ENCODE measurements around the gene COL7A1. TPM values are rescaled to one million over a fixed set of nuclear protein-coding genes. Genes with fewer than 3 reads are reported as not detected.
A peak's percentile ranks its signal among the peaks of the same experiment; 100 is the strongest.

Gene COL7A1
- total RNA-seq, 1 experiment from 2014 or later, result 107 TPM

- no peak for DNase-seq (ENCODE audit: low read depth)
Measured at GRCh38 chr3:48591886-48592518, 3.1 kb downstream of the COL7A1 start.

DNA sequence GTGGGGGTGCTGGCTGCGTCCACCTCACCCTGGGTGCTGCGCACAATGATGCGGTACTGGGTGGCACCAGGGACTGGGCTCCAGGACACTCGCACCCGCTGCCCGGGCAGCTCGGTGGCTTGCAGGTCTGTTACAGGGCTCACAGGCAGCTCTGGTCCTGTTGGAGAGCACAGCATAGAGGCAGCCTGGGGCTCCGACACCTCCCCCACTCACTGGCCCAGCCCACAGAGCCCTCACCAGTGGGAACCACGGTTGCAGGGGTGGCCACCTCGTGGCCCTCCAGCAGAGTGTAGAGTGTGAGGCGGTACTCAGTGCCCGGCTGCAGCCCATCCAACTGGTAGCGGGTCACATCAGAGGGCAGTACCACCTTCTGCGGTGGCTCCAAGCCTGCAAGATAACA lies 3.7 kb downstream of the COL7A1 start:
- DNase-seq (ENCODE audit: low read depth), result no peak

- DNase-seq (ENCODE audit: low read depth), result no peak
Measured at GRCh38 chr3:48588230-48588629, 6.9 kb downstream of the COL7A1 start.

- no peak for DNase-seq (ENCODE audit: low read depth)
Measured at GRCh38 chr3:48587686-48588085, 7.4 kb downstream of the COL7A1 start.

DNA sequence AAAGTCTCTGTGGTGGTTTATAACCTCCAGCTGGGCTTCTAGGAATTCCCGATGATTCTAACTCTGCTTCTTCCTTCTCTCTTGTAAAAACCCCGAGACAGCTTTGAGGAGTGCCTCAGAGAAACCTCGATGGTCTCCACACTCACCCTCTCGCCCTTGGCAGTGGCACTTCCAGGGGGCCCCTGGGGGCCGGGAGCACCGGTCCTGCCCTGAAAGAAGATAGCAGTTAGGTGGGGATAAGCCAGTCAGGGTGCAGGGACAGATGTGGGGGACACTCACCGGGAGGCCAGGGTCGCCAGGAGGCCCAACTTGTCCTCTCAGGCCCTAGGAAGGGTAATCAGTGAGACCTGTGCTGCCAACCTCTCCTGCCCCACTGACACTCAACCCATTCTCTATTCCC lies 9.7 kb downstream of the COL7A1 start:
- DNase-seq (ENCODE audit: low read depth), result no peak

DNA sequence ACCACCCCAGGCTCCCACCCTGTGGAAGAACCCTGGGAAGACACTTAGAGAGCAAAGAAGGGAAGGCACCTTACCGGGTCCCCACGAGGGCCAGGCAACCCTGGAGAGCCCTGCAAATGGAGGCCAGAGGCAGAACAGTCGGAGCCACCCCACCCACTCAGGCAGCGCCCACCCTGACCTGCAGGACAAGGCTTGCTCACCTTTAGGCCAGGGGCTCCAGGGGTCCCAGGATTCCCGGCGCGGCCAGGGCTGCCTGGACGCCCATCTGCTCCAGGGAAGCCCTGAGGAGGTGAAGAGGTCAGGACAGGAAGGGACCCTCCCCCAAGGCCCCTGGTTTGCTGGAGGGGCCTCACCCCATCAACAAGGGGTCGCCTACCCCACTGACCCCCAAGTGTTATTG lies 10.3 kb downstream of the COL7A1 start:
- DNase-seq (ENCODE audit: low read depth), result no peak

GRCh38 chr3:48581621-48582481 lies 13.3 kb downstream of the COL7A1 start:
- no peak for DNase-seq (ENCODE audit: low read depth)

- no peak for DNase-seq (ENCODE audit: low read depth)
Measured at GRCh38 chr3:48576647-48577046, 18.5 kb downstream of the COL7A1 start.

GRCh38 chr3:48575366-48575765 lies 19.8 kb downstream of the COL7A1 start:
- no peak for DNase-seq (ENCODE audit: low read depth)

- no peak for DNase-seq (ENCODE audit: low read depth)
Measured at GRCh38 chr3:48573973-48574585, 21.1 kb downstream of the COL7A1 start.

- DNase-seq (ENCODE audit: low read depth), result no peak
Measured at GRCh38 chr3:48572517-48572916, 22.6 kb downstream of the COL7A1 start.

DNA sequence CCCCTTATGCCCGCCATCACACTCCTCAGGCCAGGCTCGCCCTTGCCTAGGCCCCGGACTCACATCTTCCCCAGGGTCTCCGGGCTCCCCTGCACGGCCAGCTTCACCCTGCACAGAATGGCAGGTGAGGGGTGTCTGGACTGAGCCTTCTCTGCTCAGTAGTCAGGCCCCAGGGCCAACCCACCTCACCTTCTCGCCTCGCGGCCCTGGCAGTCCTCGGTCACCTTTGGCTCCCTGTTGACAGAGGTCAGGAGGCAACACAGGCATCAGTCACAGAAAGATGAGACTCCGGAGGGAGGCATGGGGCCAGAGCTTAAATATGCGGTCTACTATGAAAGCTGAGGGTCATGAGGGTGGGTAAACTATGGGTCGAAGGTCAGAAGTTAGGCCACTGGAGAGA lies 23.2 kb downstream of the COL7A1 start:
- no peak for DNase-seq (ENCODE audit: low read depth)

- DNase-seq (ENCODE audit: low read depth), result no peak
Measured at GRCh38 chr3:48569808-48570450, 25.2 kb downstream of the COL7A1 start.

DNA sequence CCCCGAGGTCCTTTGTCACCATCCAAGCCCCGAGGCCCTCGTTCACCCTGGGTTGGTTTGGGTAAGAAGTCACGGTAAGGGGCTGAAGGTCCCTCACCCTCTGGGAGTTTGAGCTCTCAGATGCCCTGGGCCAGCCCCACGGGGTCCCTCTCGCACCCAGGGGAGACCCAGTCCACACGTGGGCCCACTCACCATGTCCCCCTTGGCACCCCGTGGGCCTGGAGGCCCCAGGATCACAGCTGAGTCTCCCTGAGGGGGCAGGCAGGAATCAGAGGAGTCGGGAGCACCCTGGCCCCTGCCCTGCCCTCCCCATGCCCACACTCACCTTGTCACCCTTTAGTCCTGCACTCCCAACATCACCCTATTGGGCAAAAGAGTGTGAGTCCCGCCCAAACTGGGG lies 25.7 kb downstream of the COL7A1 start:
- DNase-seq (ENCODE audit: low read depth), result no peak

DNA sequence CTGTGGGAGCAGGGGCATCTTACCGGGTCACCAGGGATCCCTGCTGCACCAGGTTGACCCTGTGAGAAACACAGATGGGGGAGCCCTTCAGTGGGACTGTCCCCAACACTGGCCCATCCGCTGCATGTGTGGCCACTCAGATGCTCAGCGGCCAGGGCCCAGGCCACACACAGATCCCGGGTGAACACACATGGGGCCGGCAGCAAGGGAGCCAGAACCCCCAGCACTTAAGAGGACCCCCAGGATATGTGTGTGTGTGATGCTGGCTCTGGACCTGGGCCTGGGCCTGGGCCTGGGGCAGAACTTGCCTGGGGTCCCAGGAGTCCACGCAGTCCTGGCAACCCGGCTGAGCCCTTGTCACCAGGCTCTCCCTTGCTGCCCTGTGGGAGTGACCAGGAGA lies 26.7 kb downstream of the COL7A1 start:
- DNase-seq (ENCODE audit: low read depth), result no peak

DNA sequence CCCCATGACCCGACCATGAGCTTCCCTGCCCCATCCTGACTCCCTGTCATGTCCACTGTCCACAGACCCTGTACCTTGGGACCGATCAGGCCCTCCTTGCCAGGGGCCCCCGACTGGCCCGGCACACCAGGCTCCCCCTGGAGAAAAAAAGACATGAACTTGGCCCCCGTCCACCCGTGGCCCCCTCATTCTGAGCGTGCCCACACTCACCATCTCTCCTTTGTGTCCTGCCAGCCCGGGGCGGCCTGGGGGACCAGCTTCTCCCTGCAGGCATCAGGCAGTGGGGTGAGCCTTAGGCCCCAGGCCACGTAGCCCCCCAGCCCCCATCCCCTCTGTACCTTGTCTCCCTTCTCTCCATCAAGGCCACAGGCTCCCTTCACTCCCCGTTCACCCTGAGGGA lies 27.6 kb downstream of the COL7A1 start:
- no peak for DNase-seq (ENCODE audit: low read depth)

GRCh38 chr3:48567090-48567489 lies 28.0 kb downstream of the COL7A1 start:
- no peak for DNase-seq (ENCODE audit: low read depth)

GRCh38 chr3:48566401-48566760 lies 28.7 kb downstream of the COL7A1 start:
- DNase-seq (ENCODE audit: low read depth), result no peak

GRCh38 chr3:48565591-48566400 lies 29.3 kb downstream of the COL7A1 start:
- DNase-seq (ENCODE audit: low read depth), result peak; percentile 86

- DNase-seq (ENCODE audit: low read depth), result no peak
Measured at GRCh38 chr3:48565186-48565585, 29.9 kb downstream of the COL7A1 start.

- DNase-seq (ENCODE audit: low read depth), result no peak
Measured at GRCh38 chr3:48564667-48565066, 30.5 kb downstream of the COL7A1 start.

DNA sequence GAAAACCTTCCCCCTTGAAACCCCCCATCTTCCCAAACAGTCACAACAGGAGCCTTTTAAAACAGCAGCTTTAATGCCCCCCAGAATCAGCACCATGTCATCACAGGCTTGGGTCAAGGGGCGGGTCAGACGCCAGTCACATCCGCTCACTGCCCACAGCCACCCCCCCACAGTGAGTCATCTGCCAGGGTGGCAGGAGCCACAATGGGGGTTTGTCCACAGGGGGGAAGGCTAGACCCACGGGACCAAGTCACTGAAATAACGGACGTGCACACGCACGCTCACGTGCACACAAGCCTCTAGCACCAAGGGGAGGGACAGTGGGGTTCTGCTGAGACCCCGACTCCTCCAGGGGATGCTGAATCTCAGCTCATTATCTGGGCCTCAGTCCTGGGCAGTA lies 31.1 kb downstream of the COL7A1 start:
- DNase-seq (ENCODE audit: low read depth), result peak; percentile 92

Data from Daoy (cell line).